Prostate gland (tissue), 2 donors: Measurements from ENCODE around the gene MPHOSPH8. TPM values are rescaled to one million over a fixed set of nuclear protein-coding genes. Genes with fewer than 3 reads are reported as not detected.

Experiments used
- DNase-seq: peaks from one replicate; pipeline ENCODE4 v3.0.0-alpha.2; 2019; ENCODE audit warnings: low spot score
- H3K27ac ChIP-seq, 2 donors: fragments of 200-600 bp; sonication (generic); 2 replicates each; pipeline ENCODE4 v1.5.1; 2017 to 2019
- H3K27me3 ChIP-seq: fragments of 200-600 bp; sonication (generic); replicated peaks from 2 replicates; pipeline ENCODE4 v1.5.1; 2019; ENCODE audit not compliant: insufficient read depth
- H3K36me3 ChIP-seq, 2 donors: fragments of 200-600 bp; sonication (generic); 1 replicate in 1 of 2; 2 replicates in 1 of 2; pipeline versions ENCODE4 v1.5.1 to v1.8.1; 2017 to 2019
- H3K4me1 ChIP-seq: fragments of 200-600 bp; sonication (generic); replicated peaks from 2 replicates; pipeline ENCODE4 v1.5.1; 2019
- H3K4me3 ChIP-seq, 2 donors: fragments of 200-600 bp; sonication (generic); 2 replicates each; pipeline ENCODE4 v1.5.1; 2017 to 2019
- H3K9me3 ChIP-seq: fragments of 200-600 bp; sonication (generic); 2 replicates; pipeline ENCODE4 v1.5.1; 2017
- CTCF ChIP-seq, 4 experiments: fragments of 200-600 bp in 2 of 4; fragments of 450-650 bp in 2 of 4; sonication (generic) in 2 of 4; IDR thresholded peaks; 1 replicate in 3 of 4; 2 replicates in 1 of 4; pipeline ENCODE4 v1.5.1; 2016 to 2019; ENCODE audit warnings: antibody characterized with exemption in 4 of 4, mild to moderate bottlenecking in 2 of 4, moderate library complexity in 2 of 4
- POLR2A ChIP-seq: fragments of 450-650 bp; IDR thresholded peaks from one replicate; pipeline ENCODE4 v1.6.1; 2016; ENCODE audit warnings: antibody characterized with exemption, mild to moderate bottlenecking
- POLR2AphosphoS5 ChIP-seq: sonication (generic); formaldehyde crosslinking; IDR thresholded peaks from one replicate; pipeline ENCODE4 v1.6.1; 2017; ENCODE audit warnings: antibody characterized with exemption
- WGBS: methylation state at CpG from one replicate; pipeline ENCODE4 v1.1.5; 2018; 5-methylcytosine and 5-hydroxymethylcytosine counted together
- intact Hi-C: fragments of 100-400 bp; cut with DNase I; formaldehyde crosslinking; loops from one replicate; pipeline ENCODE4 v1.14.2; 2022
- total RNA-seq, 2 donors: library from RNA; depleted of rRNA; stranded (reverse); fragments of >200 nt; gene quantifications; one replicate each; pipeline ENCODE4 v1.1.0, GENCODE V29; 2016

MPHOSPH8 gene
- total RNA-seq, 2 donors from 2014 or later = 24.3 to 30.5 TPM

- Histone ChIP-seq H3K27ac (no peak overlapping the region), H3K4me1 (no peaks in the 10 kb centered on the region), H3K4me3 (no peak overlapping the region), H3K27me3 (no peaks in the 10 kb centered on the region), H3K9me3 (no peaks in the 10 kb centered on the region), H3K36me3 (no peaks in the 10 kb centered on the region)
- no peak for DNase-seq
- no peak for TF ChIP-seq POLR2A
- TF ChIP-seq POLR2AphosphoS5 = no peak
- no peak for TF ChIP-seq CTCF (IDR thresholded peaks at IDR 0.05)
- intact Hi-C loops = no loop called here
These were observed 27.3 kb upstream of the MPHOSPH8 start for GRCh38 chr13:19606152-19606551.

- intact Hi-C loops = no loop called here
- WGBS = 94% methylated on average over 2 of the region's 2 CpGs
- DNase-seq = no peak
- H3K4me1 ChIP-seq = no peaks in the 10 kb centered on the region
- H3K9me3 ChIP-seq = no peaks in the 10 kb centered on the region
- no peaks in the 10 kb centered on the region for H3K27me3 ChIP-seq
- H3K4me3 ChIP-seq = no peak overlapping the region
- no peaks in the 10 kb centered on the region for H3K36me3 ChIP-seq
- TF ChIP-seq CTCF (IDR thresholded peaks at IDR 0.05) (no peak), POLR2A (no peak), POLR2AphosphoS5 (no peak)
- no peak overlapping the region for H3K27ac ChIP-seq
These were observed 26.7 kb upstream of the MPHOSPH8 start for GRCh38 chr13:19606737-19607136.

- no peak for TF ChIP-seq POLR2A
- no peak for TF ChIP-seq CTCF (IDR thresholded peaks at IDR 0.05)
- no peak for TF ChIP-seq POLR2AphosphoS5
- WGBS = 92% methylated on average over 10 of the region's 10 CpGs
- intact Hi-C loops = no loop called here
- Histone ChIP-seq H3K4me3 (no peak overlapping the region), H3K27me3 (no peaks in the 10 kb centered on the region), H3K4me1 (no peaks in the 10 kb centered on the region), H3K9me3 (no peaks in the 10 kb centered on the region), H3K27ac (no peak overlapping the region), H3K36me3 (no peaks in the 10 kb centered on the region)
- DNase-seq = no peak
These were observed 25.9 kb upstream of the MPHOSPH8 start for GRCh38 chr13:19607523-19608078.

- intact Hi-C loops = no loop called here
- Histone ChIP-seq H3K36me3 (no peaks in the 10 kb centered on the region), H3K27ac (no peak overlapping the region), H3K4me3 (no peak overlapping the region), H3K27me3 (no peaks in the 10 kb centered on the region), H3K9me3 (no peaks in the 10 kb centered on the region), H3K4me1 (no peaks in the 10 kb centered on the region)
- TF ChIP-seq CTCF (IDR thresholded peaks at IDR 0.05) (peak in 1 of 4 experiments; percentile 19), POLR2AphosphoS5 (no peak), POLR2A (no peak)
- WGBS = 80% methylated on average over 4 of the region's 4 CpGs
- DNase-seq = no peak
These were observed 14.5 kb upstream of the MPHOSPH8 start for GRCh38 chr13:19618977-19619376.

GRCh38 chr13:19622193-19622592, 11.3 kb upstream of the MPHOSPH8 start:
- no peak for DNase-seq
- no peak for TF ChIP-seq CTCF (IDR thresholded peaks at IDR 0.05)
- no peak for TF ChIP-seq POLR2AphosphoS5
- TF ChIP-seq POLR2A = no peak
- H3K27ac ChIP-seq = no peak overlapping the region
- H3K9me3 ChIP-seq = no peaks in the 10 kb centered on the region
- H3K4me1 ChIP-seq = no peaks in the 10 kb centered on the region
- no peak overlapping the region for H3K4me3 ChIP-seq
- H3K36me3 ChIP-seq = no peaks in the 10 kb centered on the region
- 57% methylated on average over 3 of the region's 3 CpGs for WGBS
- H3K27me3 ChIP-seq = no peaks in the 10 kb centered on the region
- intact Hi-C loops = no loop called here
